ENCODE results near the gene RBMS1. TPM values are rescaled to one million over a fixed set of nuclear protein-coding genes. Genes with fewer than 3 reads are reported as not detected.

Gene RBMS1
- total and polyA plus RNA-seq, 2 of the 4 experiments (the other 2 are of a cell fraction) = 43.5 to 64.9 TPM

- no peak overlapping the region for H2BK5ac ChIP-seq (ENCODE audit: low read depth, low read length, poor library complexity, severe bottlenecking)
- ChIA-PET POLR2A (ENCODE audit: unreplicated experiment) (no interaction called here), CTCF (interaction anchor here (0.7 to 1.6 kb wide), 9 partner anchors 10 to 752 kb away, joined by 3 to 6 read pairs (median 4); no protein-coding TSS in a partner anchor)
- no peaks in the 10 kb centered on the region for H3K27me3 ChIP-seq (ENCODE audit: control insufficient read depth, insufficient read depth, low read length)
- no peak overlapping the region for H4K5ac ChIP-seq (ENCODE audit: low read depth, low read length)
- BruUV-seq (replicated peaks) = no TSS peak
- H3K9me3 ChIP-seq (ENCODE audit: control insufficient read depth, insufficient read depth, low read length) = no peaks in the 10 kb centered on the region
- no peak overlapping the region for H3K23ac ChIP-seq (ENCODE audit: low read depth, low read length)
- H3K4me1 ChIP-seq (ENCODE audit: control insufficient read depth, insufficient read depth, low read length) = peaks cover 4% of the 10 kb centered on the region
- dilution Hi-C loops (cut with HindIII; ENCODE audit: low sequenced_read_pairs, unreplicated experiment) (no loop called here), in situ Hi-C loops (cut with MboI; ENCODE audit: low sequenced_read_pairs) (loop anchor here (5.0 kb wide), 1 partner anchor 139 kb away; no protein-coding TSS in a partner anchor), intact Hi-C loops (cut with micrococcal nuclease) (loop anchor here (5.0 kb wide), 1 partner anchor 139 kb away; no protein-coding TSS in a partner anchor)
- no peak overlapping the region for H3K18ac ChIP-seq (ENCODE audit: low read depth, low read length)
- no peak overlapping the region for H3K27ac ChIP-seq (ENCODE audit: insufficient read depth, low read length)
- H3K14ac ChIP-seq (replicated peaks; ENCODE audit: low read depth, low read length) = no peak overlapping the region
- no peak overlapping the region for H3K9ac ChIP-seq (ENCODE audit: low read depth, low read length)
- peak overlapping the region; percentile 71 for H2AFZ ChIP-seq (replicated peaks; ENCODE audit: low read length, poor library complexity)
- H2BK120ac ChIP-seq (ENCODE audit: low read depth, low read length) = no peak overlapping the region
- no peak overlapping the region for H3K4me2 ChIP-seq (ENCODE audit: low read depth, low read length)
- TF ChIP-seq CHD1 (IDR thresholded peaks at IDR 0.05; ENCODE audit: low read depth, low read length) = no peak
- TF ChIP-seq CTCF (conservative IDR thresholded peaks at IDR 0.05; ENCODE audit: low read depth, low read length) = no peak
- no peak for TF ChIP-seq FOS (IDR thresholded peaks at IDR 0.05; ENCODE audit: low read depth, low read length)
- no peak for TF ChIP-seq RFX5 (IDR thresholded peaks at IDR 0.05; ENCODE audit: low read depth, low read length)
- no peak for TF ChIP-seq MXI1 (IDR thresholded peaks at IDR 0.05; ENCODE audit: borderline replicate concordance, low read depth, low read length)
- no peak for TF ChIP-seq ELK1 (IDR thresholded peaks at IDR 0.05; ENCODE audit: borderline replicate concordance, low read depth, low read length)
- no peak for TF ChIP-seq NFE2L2 (IDR thresholded peaks at IDR 0.05; ENCODE audit: low read depth, low read length)
- no peak for TF ChIP-seq CEBPB (IDR thresholded peaks at IDR 0.05; ENCODE audit: low read depth, low read length)
- no peak for TF ChIP-seq POLR2A (IDR thresholded peaks at IDR 0.05; ENCODE audit: low read depth, low read length)
- no peak for TF ChIP-seq MAFK (IDR thresholded peaks at IDR 0.05; ENCODE audit: low read depth, low read length)
- no peak for TF ChIP-seq BHLHE40 (IDR thresholded peaks at IDR 0.05; ENCODE audit: low read depth, low read length)
- no peak for TF ChIP-seq SMC3 (IDR thresholded peaks at IDR 0.05; ENCODE audit: low read depth, low read length)
- H4K8ac ChIP-seq (ENCODE audit: low read depth in 2 of 2, low read length in 2 of 2) = no peak overlapping the region
- H3K9me1 ChIP-seq (ENCODE audit: insufficient read depth, low read length) = no peaks in the 10 kb centered on the region; the same call in 1 of the 2 replicates
- H3K79me1 ChIP-seq (ENCODE audit: low read depth in 1 of 2, low read length in 2 of 2) = no peaks in the 10 kb centered on the region
- H3K4ac ChIP-seq (ENCODE audit: low read depth, low read length) = no peak overlapping the region
- H3K36me3 ChIP-seq (ENCODE audit: control insufficient read depth, insufficient read depth, low read length) = no peaks in the 10 kb centered on the region
- H2BK15ac ChIP-seq (ENCODE audit: low read depth, low read length) = no peak overlapping the region
- ATAC-seq (ENCODE audit: low read depth) = no peak
- no peak for DNase-seq
- no peak overlapping the region for H2AK9ac ChIP-seq (replicated peaks; ENCODE audit: low read depth, low read length, poor library complexity)
- no peak overlapping the region for H3K4me3 ChIP-seq (ENCODE audit: insufficient read depth, low read depth, low read length)
- no peak overlapping the region for H2AK5ac ChIP-seq (ENCODE audit: low read depth, low read length)
- no peak overlapping the region for H3K56ac ChIP-seq (ENCODE audit: extremely low read depth, insufficient read depth, low read length)
- H4K91ac ChIP-seq (ENCODE audit: insufficient read depth, low read depth, low read length) = no peak overlapping the region
- no peak overlapping the region for H2BK20ac ChIP-seq (ENCODE audit: low read depth, low read length)
- H4K20me1 ChIP-seq (ENCODE audit: insufficient read depth, low read length) = no peaks in the 10 kb centered on the region
These were observed 242.0 kb downstream of the RBMS1 start for GRCh38 chr2:160251569-160251968.

All from IMR-90 (cell line).